A549 (cell line): ENCODE data around the gene KBTBD13.

Source experiments
- CEBPB ChIP-seq, 2 experiments: fragments of >200 bp in 1 of 2; sonication (Bioruptor Twin) in 1 of 2; formaldehyde crosslinking in 1 of 2; IDR thresholded peaks; 2 replicates each; pipeline ENCODE4 v1.6.1; 2012 to 2016
- CTCF ChIP-seq: fragments of >200 bp; sonication (Bioruptor Twin); formaldehyde crosslinking; IDR thresholded peaks from 3 replicates; pipeline ENCODE4 v1.5.1; 2016
- EP300 ChIP-seq, 2 experiments: fragments of >200 bp; sonication (Bioruptor Twin); formaldehyde crosslinking; IDR thresholded peaks; 2 replicates in 1 of 2; 3 replicates in 1 of 2; pipeline ENCODE4 v1.6.1; 2016 to 2017
- HOXA7 ChIP-seq: fragments of 250-450 bp; sonication (Bioruptor Pico); IDR thresholded peaks from 2 replicates; pipeline ENCODE4 v1.5.0; 2020; ENCODE audit warnings: mild to moderate bottlenecking, moderate library complexity
- JUN ChIP-seq, 2 experiments: fragments of >200 bp; sonication (Bioruptor Twin); formaldehyde crosslinking; IDR thresholded peaks; 2 replicates in 1 of 2; 3 replicates in 1 of 2; pipeline ENCODE4 v1.6.1; 2016 to 2017
- KDM1A ChIP-seq: fragments of 200-600 bp; sonication (generic); IDR thresholded peaks from 2 replicates; pipeline ENCODE4 v1.6.1; 2016; ENCODE audit warnings: low read depth, mild to moderate bottlenecking
- MAFK ChIP-seq: fragments of 450-650 bp; IDR thresholded peaks from 2 replicates; pipeline ENCODE4 v1.6.1; 2014; ENCODE audit not compliant: partially characterized antibody
- MAX ChIP-seq: IDR thresholded peaks from 2 replicates; pipeline ENCODE4 v1.6.1; 2012
- PBX3 ChIP-seq: IDR thresholded peaks from 2 replicates; pipeline ENCODE4 v1.6.1; 2012
- PHF8 ChIP-seq: fragments of 200-600 bp; sonication (generic); IDR thresholded peaks from 2 replicates; pipeline ENCODE4 v1.6.1; 2016; ENCODE audit warnings: low read depth, mild to moderate bottlenecking, antibody characterized with exemption, moderate library complexity, borderline replicate concordance
- POLR2A ChIP-seq: IDR thresholded peaks from 2 replicates; pipeline ENCODE4 v1.6.1; 2012; ENCODE audit warnings: mild to moderate bottlenecking, low read length
- REST ChIP-seq: fragments of 200-600 bp; sonication (generic); IDR thresholded peaks from 2 replicates; pipeline ENCODE4 v1.6.1; 2016; ENCODE audit warnings: antibody characterized with exemption, mild to moderate bottlenecking, moderate library complexity
- USF2 ChIP-seq: fragments of 450-650 bp; IDR thresholded peaks from 2 replicates; pipeline ENCODE4 v1.6.1; 2014; ENCODE audit warnings: antibody characterized with exemption
- ZFP36 ChIP-seq: fragments of 450-650 bp; IDR thresholded peaks from 2 replicates; pipeline ENCODE4 v1.6.1; 2014; ENCODE audit warnings: borderline replicate concordance; ENCODE audit not compliant: partially characterized antibody

GRCh38 chr15:65100442-65100841 lies 23.9 kb downstream of the KBTBD13 start:
- TF ChIP-seq MAX (no peak), CTCF (no peak), CEBPB (IDR thresholded peaks at IDR 0.05) (no peak), POLR2A (no peak), PHF8 (no peak), EP300 (IDR thresholded peaks at IDR 0.05) (no peak), MAFK (no peak), PBX3 (no peak), HOXA7 (CRISPR knock-in tag) (no peak), KDM1A (no peak), REST (no peak), ZFP36 (no peak), USF2 (no peak), JUN (IDR thresholded peaks at IDR 0.05) (no peak)
